Esophagus muscularis mucosa (tissue), 4 donors: Measurements from ENCODE around the gene C1orf116. TPM values are rescaled to one million over a fixed set of nuclear protein-coding genes. Genes with fewer than 3 reads are reported as not detected.

Experiments used
- DNase-seq: peaks from one replicate; pipeline ENCODE4 v3.0.0-alpha.2; 2017; ENCODE audit errors: extremely low spot score
- H3K27ac ChIP-seq, 4 donors: fragments of 200-600 bp; sonication (generic); replicated peaks in 1 of 4; 1 replicate in 3 of 4; 2 replicates in 1 of 4; pipeline ENCODE4 v1.5.1; 2016 to 2019; ENCODE audit warnings: mild to moderate bottlenecking in 1 of 4
- H3K27me3 ChIP-seq, 4 donors: fragments of 200-600 bp; sonication (generic); one replicate each; pipeline versions ENCODE4 v1.5.1 to v1.6.0; 2016 to 2019
- H3K36me3 ChIP-seq, 4 donors: fragments of 200-600 bp; sonication (generic); one replicate each; pipeline ENCODE4 v1.5.1; 2016 to 2019
- H3K4me1 ChIP-seq, 4 donors: fragments of 200-600 bp; sonication (generic); one replicate each; pipeline ENCODE4 v1.5.1; 2016 to 2019
- H3K4me3 ChIP-seq, 4 donors: fragments of 200-600 bp; sonication (generic); 1 replicate in 2 of 4; 2 replicates in 2 of 4; pipeline ENCODE4 v1.5.1; 2016 to 2019; ENCODE audit warnings: mild to moderate bottlenecking in 4 of 4, moderate library complexity in 1 of 4
- H3K9me3 ChIP-seq, 4 donors: fragments of 200-600 bp; sonication (generic); 1 replicate in 3 of 4; 2 replicates in 1 of 4; pipeline ENCODE4 v1.5.1; 2016 to 2019
- EP300 ChIP-seq: sonication (generic); formaldehyde crosslinking; IDR thresholded peaks from one replicate; pipeline ENCODE4 v1.6.1; 2017; ENCODE audit warnings: antibody characterized with exemption
- POLR2A ChIP-seq: fragments of 450-650 bp; IDR thresholded peaks from one replicate; pipeline ENCODE4 v1.6.1; 2017; ENCODE audit warnings: antibody characterized with exemption, moderate library complexity, mild to moderate bottlenecking, low read depth
- POLR2AphosphoS5 ChIP-seq, 2 donors: sonication (generic); formaldehyde crosslinking; IDR thresholded peaks; one replicate each; pipeline ENCODE4 v1.6.1; 2017; ENCODE audit warnings: antibody characterized with exemption in 2 of 2
- WGBS: methylation state at CpG from one replicate; pipeline ENCODE4 v1.1.5; 2018; 5-methylcytosine and 5-hydroxymethylcytosine counted together
- intact Hi-C: fragments of 100-400 bp; cut with DNase I; formaldehyde crosslinking; loops from one replicate; pipeline ENCODE4 v1.15.1; 2023
- total RNA-seq, 4 donors: library from RNA; depleted of rRNA; stranded (reverse); fragments of >200 nt; gene quantifications; one replicate each; pipeline versions ENCODE4 v1.1.0 to v1.2.1, GENCODE V29; 2016
- TF ChIP-seq, protein P1 (sequence below), 3 experiments: fragments of 200-600 bp in 2 of 3; fragments of 450-650 bp in 1 of 3; sonication (generic) in 2 of 3; IDR thresholded peaks; one replicate each; pipeline ENCODE4 v1.5.1; 2017 to 2019; ENCODE audit warnings: antibody characterized with exemption in 3 of 3, mild to moderate bottlenecking in 2 of 3, moderate library complexity in 1 of 3

Gene C1orf116
- total RNA-seq, 4 donors from 2014 or later = under 0.01 to 0.32 (median 0.17) TPM

DNA sequence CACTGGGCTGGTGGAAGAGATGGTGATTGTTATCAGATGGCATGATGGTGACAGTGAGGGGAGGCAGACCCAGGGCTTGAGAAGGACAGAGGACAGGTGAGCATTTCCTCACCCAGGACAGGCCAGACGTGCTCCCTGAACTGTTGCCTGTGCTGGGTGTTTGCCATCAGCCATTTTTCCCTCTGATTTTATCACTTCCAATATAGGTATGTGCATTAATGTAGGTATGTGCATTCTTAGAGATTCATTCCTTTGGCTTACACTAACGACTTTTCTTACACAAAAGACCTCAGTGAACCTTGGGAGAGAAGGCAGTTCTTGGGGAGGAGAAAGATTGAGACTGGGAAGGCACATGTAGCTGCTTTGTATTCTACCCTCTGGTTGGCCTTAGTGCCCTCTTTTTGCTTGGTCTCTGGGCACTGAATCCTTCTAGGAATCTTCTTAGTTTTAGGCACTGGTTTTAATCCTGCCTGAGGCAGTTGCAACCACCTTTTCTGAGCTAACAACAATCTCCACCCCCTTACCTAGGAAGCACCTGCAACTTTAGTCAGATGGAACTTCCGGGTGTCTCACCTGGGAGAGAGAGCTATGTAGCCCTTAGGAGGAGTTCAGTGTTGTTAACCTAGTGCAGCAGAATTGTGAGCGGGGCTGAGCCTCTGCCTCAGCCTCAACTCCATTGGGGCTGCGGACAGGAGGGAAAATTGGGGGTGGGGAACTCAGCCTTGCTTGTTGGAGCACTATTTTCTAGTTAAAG lies 30.9 kb downstream of the C1orf116 start:
- DNase-seq = peak; percentile 42
- intact Hi-C loops = no loop called here
- Histone ChIP-seq H3K36me3 (no peaks in the 10 kb centered on the region), H3K27ac (no peak overlapping the region), H3K4me1 (no peaks in the 10 kb centered on the region), H3K27me3 (no peaks in the 10 kb centered on the region), H3K4me3 (no peak overlapping the region), H3K9me3 (no peaks in the 10 kb centered on the region)
- no peak for TF ChIP-seq POLR2A
- TF ChIP-seq, protein P1, sequence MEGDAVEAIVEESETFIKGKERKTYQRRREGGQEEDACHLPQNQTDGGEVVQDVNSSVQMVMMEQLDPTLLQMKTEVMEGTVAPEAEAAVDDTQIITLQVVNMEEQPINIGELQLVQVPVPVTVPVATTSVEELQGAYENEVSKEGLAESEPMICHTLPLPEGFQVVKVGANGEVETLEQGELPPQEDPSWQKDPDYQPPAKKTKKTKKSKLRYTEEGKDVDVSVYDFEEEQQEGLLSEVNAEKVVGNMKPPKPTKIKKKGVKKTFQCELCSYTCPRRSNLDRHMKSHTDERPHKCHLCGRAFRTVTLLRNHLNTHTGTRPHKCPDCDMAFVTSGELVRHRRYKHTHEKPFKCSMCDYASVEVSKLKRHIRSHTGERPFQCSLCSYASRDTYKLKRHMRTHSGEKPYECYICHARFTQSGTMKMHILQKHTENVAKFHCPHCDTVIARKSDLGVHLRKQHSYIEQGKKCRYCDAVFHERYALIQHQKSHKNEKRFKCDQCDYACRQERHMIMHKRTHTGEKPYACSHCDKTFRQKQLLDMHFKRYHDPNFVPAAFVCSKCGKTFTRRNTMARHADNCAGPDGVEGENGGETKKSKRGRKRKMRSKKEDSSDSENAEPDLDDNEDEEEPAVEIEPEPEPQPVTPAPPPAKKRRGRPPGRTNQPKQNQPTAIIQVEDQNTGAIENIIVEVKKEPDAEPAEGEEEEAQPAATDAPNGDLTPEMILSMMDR (IDR thresholded peaks at IDR 0.05) = no peak
- TF ChIP-seq POLR2AphosphoS5 (IDR thresholded peaks at IDR 0.05) = no peak
- no peak for TF ChIP-seq EP300
- 89% methylated on average over 4 of the region's 5 CpGs for WGBS

DNA sequence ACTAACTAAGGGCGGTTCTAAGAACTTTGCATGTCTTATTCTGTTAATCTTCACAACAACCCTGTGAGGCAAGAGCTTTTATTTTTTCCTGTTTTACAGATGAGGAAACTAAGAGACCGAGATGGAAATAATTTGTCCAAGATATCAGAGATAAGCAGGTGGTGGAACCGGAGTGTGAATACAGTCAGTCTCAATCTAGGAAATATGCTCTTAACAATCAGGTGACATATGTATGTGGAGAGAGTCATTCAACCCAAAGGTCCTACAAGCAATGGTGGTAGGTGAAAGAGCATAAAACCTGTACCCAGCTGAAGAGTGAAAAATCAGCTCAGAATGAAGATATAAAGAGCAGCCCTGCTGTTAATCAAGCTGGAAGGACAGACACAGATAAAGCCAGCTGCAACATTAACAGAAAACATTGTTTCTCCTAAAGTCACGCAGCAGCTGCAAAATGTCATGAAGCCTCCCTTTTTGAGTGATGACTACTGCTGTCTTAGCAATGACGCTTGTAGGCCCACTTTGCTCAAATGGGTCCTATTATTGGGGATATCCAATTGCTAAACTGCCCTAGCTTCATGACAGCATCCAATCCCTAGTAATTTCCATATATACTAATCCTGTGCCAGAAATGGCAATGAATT lies 31.8 kb downstream of the C1orf116 start:
- no peaks in the 10 kb centered on the region for H3K4me1 ChIP-seq
- 72% methylated on average over 5 of the region's 5 CpGs for WGBS
- no peaks in the 10 kb centered on the region for H3K9me3 ChIP-seq
- DNase-seq = no peak
- H3K27me3 ChIP-seq = no peaks in the 10 kb centered on the region
- H3K4me3 ChIP-seq = no peak overlapping the region
- intact Hi-C loops = no loop called here
- no peak overlapping the region for H3K27ac ChIP-seq
- TF ChIP-seq POLR2AphosphoS5 (IDR thresholded peaks at IDR 0.05) (no peak), POLR2A (no peak), EP300 (no peak)
- TF ChIP-seq, protein P1 (IDR thresholded peaks at IDR 0.05) = no peak
- H3K36me3 ChIP-seq = no peaks in the 10 kb centered on the region

DNA sequence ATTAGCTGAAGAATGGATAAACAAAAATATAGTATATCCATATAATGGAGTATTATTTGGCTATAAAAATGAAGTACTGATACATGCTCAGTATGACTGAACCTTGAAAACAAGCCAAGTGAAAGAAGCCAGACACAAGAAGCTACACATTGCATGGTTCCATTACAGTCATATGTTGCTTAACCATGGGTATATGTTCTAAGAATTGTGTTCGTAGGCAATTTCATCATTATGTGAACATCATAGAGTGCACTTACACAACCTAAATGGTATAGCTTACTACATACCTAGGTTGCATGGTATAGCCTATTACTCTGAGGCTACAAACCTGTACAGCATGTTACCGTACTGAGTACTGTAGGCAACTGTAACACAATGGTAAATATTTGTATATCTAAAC lies 33.7 kb downstream of the C1orf116 start:
- no peaks in the 10 kb centered on the region for H3K36me3 ChIP-seq
- H3K4me3 ChIP-seq = no peak overlapping the region
- no peaks in the 10 kb centered on the region for H3K4me1 ChIP-seq
- no peak overlapping the region for H3K27ac ChIP-seq
- 92% methylated on average over 2 of the region's 2 CpGs for WGBS
- H3K27me3 ChIP-seq = no peaks in the 10 kb centered on the region
- no peak for TF ChIP-seq POLR2A
- no peak for TF ChIP-seq EP300
- TF ChIP-seq, protein P1 (IDR thresholded peaks at IDR 0.05) = no peak
- no peak for TF ChIP-seq POLR2AphosphoS5 (IDR thresholded peaks at IDR 0.05)
- intact Hi-C loops = no loop called here
- H3K9me3 ChIP-seq = no peaks in the 10 kb centered on the region
- DNase-seq = no peak

DNA sequence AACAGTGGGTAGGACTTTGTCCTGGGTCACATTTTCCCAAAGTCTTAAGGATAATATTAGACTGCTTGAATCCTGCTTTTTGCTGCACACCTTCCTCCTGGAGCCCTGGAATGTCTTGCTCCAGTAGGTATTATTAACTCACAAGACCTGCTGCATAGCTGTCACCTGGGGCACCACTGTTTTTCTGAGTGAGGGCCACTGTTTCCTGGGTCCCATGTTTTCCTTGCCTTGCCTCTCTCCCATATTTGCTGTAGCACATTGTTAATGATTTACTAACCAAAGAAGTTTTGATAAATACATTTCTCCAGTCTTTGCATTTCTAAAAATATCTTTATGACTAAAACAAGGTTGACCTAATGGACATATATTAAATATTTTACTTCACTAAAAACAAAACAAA lies 39.8 kb downstream of the C1orf116 start:
- H3K27me3 ChIP-seq = peaks cover 0 to 12% (median 0%) of the 10 kb centered on the region in 4 donors
- no peaks in the 10 kb centered on the region for H3K9me3 ChIP-seq
- intact Hi-C loops = no loop called here
- no peak for TF ChIP-seq POLR2AphosphoS5 (IDR thresholded peaks at IDR 0.05)
- no peak for TF ChIP-seq EP300
- no peak for TF ChIP-seq POLR2A
- TF ChIP-seq, protein P1 (IDR thresholded peaks at IDR 0.05) = no peak
- no peaks in the 10 kb centered on the region for H3K4me1 ChIP-seq
- H3K36me3 ChIP-seq = no peaks in the 10 kb centered on the region
- H3K4me3 ChIP-seq = no peak overlapping the region
- H3K27ac ChIP-seq = no peak overlapping the region
- no peak for DNase-seq
